ENCODE measurements around the gene GPR45.
"Not testable (repeated sequence)": the region's sequence is repeated elsewhere in the genome, so short reads cannot be mapped to it uniquely, and the experiment has no call there.

Gene GPR45, protein sequence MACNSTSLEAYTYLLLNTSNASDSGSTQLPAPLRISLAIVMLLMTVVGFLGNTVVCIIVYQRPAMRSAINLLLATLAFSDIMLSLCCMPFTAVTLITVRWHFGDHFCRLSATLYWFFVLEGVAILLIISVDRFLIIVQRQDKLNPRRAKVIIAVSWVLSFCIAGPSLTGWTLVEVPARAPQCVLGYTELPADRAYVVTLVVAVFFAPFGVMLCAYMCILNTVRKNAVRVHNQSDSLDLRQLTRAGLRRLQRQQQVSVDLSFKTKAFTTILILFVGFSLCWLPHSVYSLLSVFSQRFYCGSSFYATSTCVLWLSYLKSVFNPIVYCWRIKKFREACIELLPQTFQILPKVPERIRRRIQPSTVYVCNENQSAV

DNA sequence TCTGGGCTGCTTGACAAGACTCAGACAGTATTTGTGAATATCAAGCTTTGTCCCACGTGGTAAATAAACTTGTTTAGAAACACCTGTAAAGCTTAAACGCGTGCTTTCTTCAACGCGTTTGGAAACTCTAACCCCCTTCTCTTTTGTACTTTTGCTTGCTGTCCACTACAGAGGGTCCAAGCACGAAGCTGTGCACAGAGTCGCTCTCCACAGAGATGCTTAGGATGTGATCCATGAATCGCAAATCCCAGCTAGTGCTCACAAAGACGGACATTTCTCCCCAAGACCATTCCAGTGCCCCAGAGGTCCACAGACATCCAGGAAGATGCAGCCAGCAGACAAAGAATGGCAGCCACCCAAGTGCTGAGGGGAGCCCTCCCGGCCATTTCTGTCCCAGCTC lies at the start of gene GPR45:
Gene GPR45 (plus strand): TSS at position 301 of the 400 bp plus-strand sequence. CDS start 116 bp downstream, outside the sequence.
- no peak for DNase-seq

DNA sequence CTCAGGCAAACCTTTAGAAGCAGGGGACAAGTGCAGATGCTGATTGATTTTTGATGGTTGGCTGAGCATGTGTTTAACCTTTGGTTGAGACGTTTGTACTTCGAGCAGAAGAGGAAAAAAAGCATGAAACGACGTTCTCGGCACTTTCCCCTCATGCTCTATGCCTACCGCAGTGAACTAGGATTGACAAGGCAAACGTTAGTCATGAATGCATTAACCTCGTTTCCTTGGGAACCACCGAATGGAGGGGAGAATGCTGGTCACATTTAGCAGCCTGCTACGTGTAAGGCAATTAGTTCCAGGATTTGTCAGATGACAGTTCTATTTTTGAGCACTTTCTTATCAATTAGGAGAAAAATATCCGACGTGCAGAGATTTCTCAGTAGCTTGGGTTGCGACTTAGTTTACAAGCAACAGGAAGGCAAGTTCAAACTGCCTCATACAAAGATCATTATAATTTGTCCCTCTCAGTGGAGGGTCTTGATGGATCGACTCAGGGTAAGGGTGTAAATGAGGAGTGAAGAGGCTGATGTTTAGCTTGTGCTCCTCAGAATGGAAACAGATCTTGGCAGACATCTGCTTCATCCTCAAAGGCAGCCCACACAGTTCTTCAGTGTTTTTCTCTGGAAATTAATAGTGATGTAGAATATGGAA lies 47.4 kb upstream of the GPR45 start:
- no peak for DNase-seq

DNA sequence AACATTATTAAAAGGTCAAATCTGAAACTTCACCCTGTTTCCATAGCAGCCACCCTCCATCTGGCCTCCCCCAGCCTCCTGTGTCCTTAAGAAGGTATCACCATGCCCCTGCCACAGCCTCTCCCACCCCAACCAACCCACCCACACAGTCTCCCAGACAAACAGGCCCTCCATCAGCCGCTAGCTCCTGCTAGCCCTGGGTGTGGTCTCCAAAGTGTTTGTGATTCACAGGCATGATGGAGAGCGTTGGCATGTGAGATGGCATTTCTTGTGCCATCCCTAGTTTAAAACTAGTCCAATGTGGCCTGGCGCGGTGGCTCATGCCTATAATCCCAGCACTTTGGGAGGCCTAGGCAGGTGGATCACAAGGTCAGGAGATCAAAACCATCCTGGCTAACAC lies 44.9 kb upstream of the GPR45 start:
- no peak for DNase-seq

DNA sequence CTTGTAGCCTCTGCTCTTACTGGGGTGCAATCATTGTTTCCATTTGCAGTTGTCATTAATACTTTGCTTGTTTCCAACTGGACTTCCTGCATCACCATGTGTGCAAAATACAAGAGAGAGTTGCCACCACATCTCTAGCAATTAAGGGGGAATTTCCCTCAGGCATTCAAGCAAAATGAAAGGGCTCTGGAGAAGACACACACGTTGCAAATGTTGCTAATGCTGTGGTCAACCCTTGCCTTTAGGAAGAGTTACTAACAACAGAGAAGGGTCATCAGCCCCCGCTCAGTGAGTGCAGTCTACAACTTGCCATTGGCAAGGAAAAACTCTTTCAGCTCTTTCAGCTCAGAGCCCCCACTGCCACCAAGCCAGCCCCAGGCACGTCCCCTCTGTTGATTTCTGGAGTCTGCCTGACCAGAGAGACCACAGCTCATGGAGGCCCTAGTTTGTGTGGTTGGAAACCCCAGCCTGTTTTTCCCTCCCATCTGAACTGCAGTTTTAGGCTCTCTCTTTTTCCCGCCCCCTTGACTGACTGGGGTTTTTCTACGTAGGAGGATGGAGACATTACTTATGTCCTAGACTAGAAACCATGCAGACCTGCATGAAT lies 25.9 kb upstream of the GPR45 start:
- no peak for DNase-seq

DNA sequence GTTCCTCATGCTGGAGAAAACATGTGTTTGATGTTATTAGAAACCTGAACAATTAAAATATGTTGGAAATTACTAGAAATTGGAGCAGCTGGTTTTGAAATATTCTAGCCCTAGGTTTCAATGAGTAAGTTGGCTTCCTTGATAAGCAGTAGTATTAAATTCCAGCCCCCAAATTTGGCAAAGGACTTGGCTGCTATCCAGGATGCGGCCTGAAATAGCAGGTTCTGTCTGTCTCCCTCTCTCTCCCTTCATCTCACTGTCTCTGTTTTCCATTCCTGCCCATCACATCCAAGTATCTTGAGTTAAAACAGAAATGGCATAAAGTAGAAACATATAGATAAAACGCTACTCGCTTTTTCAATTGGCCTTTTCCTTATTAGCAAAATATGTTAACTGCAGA lies 20.9 kb upstream of the GPR45 start:
- DNase-seq: no peak

DNA sequence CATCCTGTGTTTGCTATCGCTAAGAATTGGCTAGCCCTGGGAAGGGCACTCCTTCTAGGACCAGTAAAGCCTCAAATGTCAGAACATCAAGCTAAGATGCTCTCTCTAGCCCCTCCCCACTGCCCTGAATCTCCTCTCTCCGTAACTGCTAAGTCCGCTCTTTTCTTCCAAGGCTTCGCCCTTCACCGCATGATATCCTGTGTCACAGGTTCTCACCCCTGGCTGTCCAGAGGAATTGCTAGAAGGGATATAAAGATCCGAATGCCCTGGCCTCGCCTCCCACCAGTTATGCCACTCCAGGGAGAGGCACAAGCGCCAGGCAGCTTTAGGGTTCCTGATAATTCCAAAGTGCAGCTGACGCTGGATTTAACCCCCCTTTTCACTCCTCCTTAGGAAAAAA lies 17.1 kb upstream of the GPR45 start:
- no peak for DNase-seq

DNA sequence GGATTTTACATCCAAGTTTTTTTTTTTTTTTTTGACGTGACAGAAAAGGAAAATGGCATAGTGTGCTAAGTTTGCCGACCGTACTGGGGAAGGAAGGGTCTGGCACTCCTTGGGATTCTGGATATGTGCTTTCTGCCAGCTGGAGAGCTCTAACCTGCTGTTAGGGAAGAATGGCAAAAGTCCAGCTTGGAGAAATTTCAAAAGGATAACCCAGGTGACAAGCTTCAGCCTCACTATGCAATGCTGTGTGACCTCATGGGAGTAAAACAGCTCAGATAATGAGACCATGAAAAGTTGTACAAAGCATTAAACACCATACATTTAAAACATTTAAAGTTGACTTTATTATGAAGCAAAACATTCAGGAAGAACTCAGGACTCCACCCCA lies 10.3 kb upstream of the GPR45 start:
- DNase-seq: no peak

DNA sequence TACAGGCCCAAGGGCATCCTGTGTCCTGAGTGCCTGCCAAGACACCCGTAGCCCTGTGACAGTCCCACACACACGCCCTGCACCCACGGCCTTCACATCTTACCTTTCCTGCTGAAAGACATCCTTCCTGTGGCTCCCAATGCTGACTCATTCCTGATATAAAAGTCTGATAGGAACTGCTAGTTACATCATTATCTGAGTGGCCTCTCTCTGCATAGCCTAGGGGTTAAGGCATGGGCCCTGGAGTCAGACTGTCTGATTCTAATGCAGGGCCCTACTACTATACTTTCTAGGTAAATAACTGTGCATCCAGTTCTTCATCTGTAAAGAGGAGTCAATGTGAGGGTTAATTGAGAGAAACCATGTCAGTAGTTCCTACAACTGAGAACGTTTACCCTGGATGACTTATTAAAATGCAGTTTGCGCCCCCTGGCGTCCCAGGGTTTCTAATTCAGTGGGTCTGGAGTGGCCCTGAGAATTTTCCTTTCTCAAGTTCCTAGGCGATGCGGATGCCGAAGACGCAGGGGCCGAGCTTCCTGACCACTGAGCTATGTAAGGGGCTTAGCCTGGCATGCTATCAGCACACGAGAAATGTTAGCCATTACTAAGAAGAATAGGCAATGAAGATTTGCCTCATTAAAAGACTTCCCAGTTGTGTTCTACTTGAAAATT lies 6.0 kb upstream of the GPR45 start:
- peak; percentile 7 for DNase-seq

DNA sequence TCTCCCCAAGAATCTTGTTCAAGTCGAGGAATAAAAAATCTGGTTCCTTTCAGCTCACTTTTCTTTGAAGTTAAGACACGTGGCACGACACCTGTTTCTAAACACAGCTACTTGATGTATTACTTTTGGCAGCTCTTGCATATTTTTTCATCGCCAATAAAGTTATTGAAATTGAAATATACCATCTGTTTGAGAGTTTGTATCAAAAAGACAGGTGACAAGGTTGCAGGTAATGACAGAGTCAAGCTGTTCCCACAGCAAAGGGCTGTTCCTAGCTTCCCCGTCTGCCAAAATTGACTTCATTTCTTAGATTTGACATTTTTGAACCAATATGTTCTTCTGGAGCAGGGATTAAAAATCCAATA lies 5.5 kb upstream of the GPR45 start:
- DNase-seq: no peak

DNA sequence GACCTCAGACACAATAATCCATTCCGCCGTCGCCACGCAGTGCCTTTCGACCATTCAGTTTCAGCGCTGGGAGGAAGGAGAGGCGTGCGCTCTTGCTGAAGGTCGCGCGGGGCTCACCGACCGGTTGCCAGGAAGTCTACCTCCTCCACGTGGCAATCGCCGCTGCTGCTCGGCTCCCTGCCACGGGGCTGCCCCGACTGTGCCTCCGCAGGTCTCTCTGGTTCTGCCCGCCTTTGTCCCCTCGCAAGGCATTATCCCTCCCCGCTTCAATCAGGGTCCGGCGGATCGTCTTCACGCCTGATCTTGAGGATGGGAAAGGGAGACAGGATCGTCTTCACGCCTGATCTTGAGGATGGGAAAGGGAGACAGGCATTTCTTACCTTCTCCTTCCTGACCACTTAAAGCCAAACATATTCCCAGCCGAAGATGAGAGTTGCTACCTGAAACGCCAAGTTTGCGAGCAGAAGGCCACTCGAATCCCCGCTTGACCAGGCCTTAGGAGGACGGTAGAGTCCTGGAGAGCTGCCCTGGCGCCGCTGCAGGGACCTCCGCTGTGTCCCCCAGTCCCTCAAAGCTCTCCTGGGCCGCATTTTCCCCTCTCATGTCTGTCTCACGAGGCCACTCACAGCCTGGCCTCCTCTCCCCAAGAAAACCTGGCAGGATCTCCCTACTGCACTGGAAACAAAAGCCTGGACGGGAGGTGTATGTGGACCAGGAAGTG lies 4.3 kb upstream of the GPR45 start:
- DNase-seq: no peak

DNA sequence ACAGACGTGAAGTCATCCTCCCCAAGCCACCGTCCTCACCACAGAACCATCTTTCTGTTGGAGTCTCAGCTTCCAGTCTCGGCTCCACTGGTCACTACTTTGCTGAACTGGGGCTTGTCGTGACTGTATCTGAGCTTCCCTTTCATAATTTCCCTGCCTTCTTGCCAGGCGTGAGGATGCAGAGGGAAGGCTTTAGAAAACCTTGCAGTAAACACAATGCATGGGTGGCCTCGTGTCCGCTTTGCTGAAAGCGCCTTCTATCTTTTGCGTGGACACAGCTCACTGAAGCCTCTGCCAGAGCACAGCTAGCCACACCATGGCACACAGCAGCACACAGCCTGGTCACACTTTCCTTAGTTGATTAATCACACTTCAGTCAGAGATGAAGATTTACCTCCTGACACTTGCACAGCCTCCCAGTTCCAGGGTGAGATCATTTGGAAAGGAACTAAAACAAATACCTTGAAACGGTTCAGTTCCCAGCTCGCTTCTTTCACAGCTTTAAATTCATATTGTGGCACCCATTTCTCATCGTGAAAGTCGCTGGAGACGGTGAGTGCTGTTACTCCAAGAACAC lies 2.8 kb upstream of the GPR45 start:
- DNase-seq: no peak

DNA sequence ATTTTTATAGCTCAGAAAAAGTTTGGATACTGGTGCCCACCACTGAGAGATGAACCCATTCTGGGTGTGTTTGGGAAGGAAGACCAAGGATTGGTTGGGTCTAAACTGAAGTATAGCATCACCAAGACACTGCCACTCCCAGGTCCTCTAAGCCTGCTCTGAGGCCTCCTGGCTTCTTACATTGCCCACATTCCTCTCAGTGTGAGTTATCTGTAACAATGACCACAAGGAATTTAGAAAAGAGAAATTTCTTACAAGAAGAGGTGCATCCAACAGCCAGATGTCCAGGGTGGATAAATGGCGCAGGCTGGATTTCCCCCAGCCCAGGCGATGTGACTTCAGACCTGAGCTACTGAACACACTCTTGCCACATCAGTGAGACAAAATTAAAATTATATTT lies 1.6 kb upstream of the GPR45 start:
- no peak for DNase-seq

DNA sequence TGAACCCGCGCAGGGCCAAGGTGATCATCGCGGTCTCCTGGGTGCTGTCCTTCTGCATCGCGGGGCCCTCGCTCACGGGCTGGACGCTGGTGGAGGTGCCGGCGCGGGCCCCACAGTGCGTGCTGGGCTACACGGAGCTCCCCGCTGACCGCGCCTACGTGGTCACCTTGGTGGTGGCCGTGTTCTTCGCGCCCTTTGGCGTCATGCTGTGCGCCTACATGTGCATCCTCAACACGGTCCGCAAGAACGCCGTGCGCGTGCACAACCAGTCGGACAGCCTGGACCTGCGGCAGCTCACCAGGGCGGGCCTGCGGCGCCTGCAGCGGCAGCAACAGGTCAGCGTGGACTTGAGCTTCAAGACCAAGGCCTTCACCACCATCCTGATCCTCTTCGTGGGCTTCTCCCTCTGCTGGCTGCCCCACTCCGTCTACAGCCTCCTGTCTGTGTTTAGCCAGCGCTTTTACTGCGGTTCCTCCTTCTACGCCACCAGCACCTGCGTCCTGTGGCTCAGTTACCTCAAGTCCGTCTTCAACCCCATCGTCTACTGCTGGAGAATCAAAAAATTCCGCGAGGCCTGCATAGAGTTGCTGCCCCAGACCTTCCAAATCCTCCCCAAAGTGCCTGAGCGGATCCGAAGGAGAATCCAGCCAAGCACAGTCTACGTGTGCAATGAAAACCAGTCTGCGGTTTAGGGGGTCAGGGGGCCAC lies 897 bp downstream of the GPR45 start:
- no peak for DNase-seq

DNA sequence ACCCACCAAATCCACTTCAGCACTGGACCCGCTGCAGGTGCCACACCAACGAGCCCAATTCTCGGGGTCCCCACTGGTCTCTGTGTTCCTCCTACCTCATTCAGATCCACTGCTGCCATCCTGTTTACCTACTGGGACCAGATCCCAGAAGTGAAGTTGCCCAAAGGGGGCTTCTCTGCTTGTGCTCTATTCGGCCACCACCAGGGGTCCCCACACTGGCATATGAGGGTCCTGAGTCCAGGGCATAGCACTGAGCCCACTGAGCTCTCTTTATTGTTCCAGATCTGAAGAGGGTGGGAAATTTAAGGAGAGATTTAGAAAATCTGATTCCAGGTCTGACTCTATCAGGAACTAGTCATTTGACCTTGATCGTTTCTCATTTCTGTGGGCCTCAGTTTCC lies 2.4 kb downstream of the GPR45 start:
- DNase-seq: no peak

DNA sequence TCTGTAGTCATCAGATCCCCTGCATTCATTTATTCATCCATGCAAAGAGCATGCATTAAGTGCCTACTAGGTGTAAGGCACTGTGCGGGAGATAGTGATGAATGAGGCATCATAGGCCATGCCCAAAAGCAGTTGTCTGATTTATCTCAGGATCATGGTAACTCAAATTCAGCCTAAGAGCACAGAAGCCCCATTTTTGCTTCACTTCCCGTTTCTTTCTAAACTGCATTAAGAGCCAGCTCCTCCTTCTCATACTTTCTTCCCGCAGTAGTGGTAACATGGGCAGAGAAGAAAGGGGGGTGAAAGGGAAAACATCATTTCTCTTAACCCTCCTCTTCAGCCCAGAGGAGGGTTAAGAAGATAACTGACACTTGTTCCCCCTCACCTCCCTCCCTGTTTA lies 2.9 kb downstream of the GPR45 start:
- DNase-seq: no peak

DNA sequence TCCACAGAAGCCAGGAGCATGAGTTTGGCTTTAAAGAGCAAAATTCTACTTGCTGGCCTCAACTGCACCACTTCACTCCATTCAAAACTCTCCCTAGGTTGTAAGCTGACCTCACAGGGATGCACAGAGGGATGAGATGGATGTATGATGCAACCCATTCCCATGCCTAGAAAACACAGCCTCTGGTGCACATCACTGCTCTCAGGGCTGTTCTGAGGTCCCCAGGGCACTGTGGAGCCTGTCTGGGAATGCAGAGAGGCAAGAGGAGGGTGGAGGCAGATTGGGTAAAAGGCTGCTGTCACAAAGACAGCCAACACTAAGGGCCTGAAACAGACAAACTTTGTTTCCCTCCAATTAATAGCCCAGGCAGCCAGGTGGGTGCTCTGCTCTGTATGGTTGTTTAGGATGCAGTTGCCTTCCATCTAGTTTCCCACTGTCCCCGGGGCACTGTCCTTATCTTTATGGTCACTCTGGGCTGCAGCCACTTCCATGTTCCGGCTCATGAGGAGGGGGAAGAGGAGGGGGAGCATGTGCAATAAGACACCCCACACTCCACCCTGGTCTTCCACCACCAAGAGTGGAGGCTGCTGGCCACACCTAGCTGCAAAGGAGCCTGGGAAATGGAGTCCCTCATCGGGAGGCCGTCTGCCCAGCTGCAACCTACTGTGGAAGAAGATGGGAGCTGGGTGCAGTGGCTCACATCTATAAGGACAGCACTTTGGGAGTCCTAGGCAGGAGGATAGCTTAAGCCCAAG lies 7.0 kb downstream of the GPR45 start:
- no peak for DNase-seq

DNA sequence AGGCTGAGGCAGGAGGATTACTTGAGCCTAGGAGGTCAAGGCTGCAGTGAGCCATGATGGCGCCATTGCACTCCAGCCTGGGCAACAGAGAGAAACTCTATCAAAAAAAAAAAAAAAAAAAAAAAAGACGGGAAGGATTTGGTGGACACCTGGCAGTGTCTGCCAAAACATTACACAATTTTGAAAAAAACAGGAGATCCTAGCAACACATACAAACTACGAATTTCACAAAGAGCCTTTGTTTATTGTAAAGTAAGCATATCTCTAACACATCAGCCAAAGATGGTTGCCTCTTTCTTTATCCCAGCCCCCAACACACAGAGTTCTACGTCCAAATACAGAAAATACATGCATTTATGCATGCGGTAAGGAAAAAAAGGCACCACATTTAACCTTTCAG lies 7.6 kb downstream of the GPR45 start:
- DNase-seq: no peak

DNA sequence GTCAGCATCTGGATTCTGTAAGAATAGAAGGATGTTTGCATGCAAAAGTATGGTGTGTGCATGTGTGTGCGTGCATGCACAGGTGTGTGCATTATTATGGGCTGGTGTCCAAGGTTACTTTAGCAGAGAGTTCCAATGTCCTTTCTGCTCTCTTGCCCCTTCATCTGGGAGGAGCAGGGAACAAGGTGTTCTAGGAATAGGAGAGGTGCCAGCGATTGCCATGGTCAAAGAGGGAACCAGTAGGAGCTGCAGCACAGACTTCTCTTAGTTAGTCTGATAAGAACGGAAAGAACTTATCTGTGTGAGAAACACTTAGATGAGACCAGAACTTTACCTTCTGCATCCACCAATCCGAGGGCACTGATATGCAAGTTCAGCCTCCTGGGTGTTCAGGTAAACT lies 8.3 kb downstream of the GPR45 start:
- DNase-seq: no peak

DNA sequence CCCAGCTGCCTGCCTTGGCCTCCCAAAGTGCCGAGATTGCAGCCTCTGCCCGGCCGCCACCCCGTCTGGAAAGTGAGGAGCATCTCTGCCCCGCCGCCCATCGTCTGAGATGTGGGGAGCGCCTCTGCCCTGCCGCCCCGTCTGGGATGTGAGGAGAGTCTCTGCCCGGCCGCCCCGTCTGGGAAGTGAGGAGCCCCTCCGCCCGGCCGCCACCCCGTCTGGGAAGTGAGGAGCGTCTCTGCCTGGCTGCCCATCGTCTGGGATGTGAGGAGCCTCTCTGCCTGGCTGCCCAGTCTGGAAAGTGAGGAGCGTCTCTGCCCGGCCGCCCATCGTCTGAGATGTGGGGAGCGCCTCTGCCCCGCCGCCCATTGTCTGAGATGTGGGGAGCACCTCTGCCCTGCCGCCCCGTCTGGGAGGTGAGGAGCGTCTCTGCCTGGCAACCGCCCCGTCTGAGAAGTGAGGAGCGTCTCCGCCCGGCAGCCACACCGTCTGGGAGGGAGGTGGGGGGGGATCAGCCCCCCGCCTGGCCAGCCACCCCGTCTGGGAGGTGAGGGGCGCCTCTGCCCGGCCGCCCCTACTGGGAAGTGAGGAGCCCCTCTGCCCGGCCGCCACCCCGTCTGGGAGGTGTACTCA lies 9.6 kb downstream of the GPR45 start:
- not testable (repeated sequence) for DNase-seq

DNA sequence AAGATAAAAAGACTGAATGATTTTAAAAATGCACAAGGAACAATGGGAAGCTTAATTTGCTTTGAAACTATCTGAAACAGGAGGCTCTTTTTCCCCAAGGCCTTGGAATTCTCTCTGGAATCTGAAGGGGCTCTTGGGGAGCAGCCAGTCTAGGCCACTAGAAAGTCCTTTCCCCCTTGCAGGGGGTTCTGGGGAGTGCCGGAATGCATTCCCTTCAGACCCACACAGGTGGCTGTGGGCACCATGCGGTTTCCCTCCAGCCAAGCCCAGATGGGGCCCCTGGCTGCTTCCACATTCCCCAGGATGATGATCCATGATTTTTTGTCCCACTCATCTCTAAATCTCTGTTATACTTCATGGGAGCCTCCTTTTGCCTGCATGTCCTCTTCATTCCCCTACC lies 10.7 kb downstream of the GPR45 start:
- no peak for DNase-seq

Data from NCI-H748 treated with DMSO at 0.1 percent for 48 hours (cell line).